GM23248 (cell line): ENCODE results near the gene GABBR2. TPM values are rescaled to one million over a fixed set of nuclear protein-coding genes. Genes with fewer than 3 reads are reported as not detected.

Source experiments
- DNase-seq: peaks from one replicate; pipeline ENCODE4 v3.0.0-alpha.2; 2015
- H2AFZ ChIP-seq: fragments of 200-600 bp; sonication (generic); 2 replicates; pipeline ENCODE4 v1.6.1; 2016; ENCODE audit warnings: antibody characterized with exemption
- H3F3A ChIP-seq: fragments of 200-600 bp; sonication (generic); 2 replicates; pipeline ENCODE4 v1.6.1; 2016; ENCODE audit warnings: mild to moderate bottlenecking, antibody characterized with exemption, mixed run types; ENCODE audit not compliant: insufficient read depth
- H3K27ac ChIP-seq: fragments of 200-600 bp; sonication (generic); 2 replicates; pipeline ENCODE4 v1.5.1; 2016; ENCODE audit warnings: mild to moderate bottlenecking
- H3K27me3 ChIP-seq: fragments of 200-600 bp; sonication (generic); replicated peaks from 2 replicates; pipeline ENCODE4 v1.6.1; 2016; ENCODE audit warnings: mild to moderate bottlenecking; ENCODE audit not compliant: insufficient read depth
- H3K36me3 ChIP-seq: fragments of 200-600 bp; sonication (generic); 2 replicates; pipeline ENCODE4 v1.6.1; 2016; ENCODE audit warnings: low read depth, mild to moderate bottlenecking
- H3K4me1 ChIP-seq: fragments of 200-600 bp; sonication (generic); 2 replicates; pipeline ENCODE4 v1.6.1; 2016; ENCODE audit warnings: mild to moderate bottlenecking; ENCODE audit not compliant: insufficient read depth
- H3K4me2 ChIP-seq: fragments of 200-600 bp; sonication (generic); one replicate; pipeline ENCODE4 v1.6.1; 2016; ENCODE audit warnings: mild to moderate bottlenecking; ENCODE audit not compliant: unreplicated experiment
- H3K4me3 ChIP-seq: fragments of 200-600 bp; sonication (generic); 2 replicates; pipeline ENCODE4 v1.5.1; 2016; ENCODE audit warnings: mild to moderate bottlenecking
- H3K79me2 ChIP-seq: fragments of 200-600 bp; sonication (generic); 2 replicates; pipeline ENCODE4 v1.6.1; 2016; ENCODE audit warnings: mild to moderate bottlenecking; ENCODE audit not compliant: insufficient read depth
- H3K9ac ChIP-seq: fragments of 200-600 bp; sonication (generic); 2 replicates; pipeline ENCODE4 v1.6.1; 2016; ENCODE audit warnings: mild to moderate bottlenecking
- H3K9me2 ChIP-seq: fragments of 200-600 bp; sonication (generic); 2 replicates; pipeline ENCODE4 v1.6.1; 2016; ENCODE audit warnings: mixed run types, mild to moderate bottlenecking, moderate library complexity; ENCODE audit not compliant: insufficient read depth
- H3K9me3 ChIP-seq: fragments of 200-600 bp; sonication (generic); one replicate; pipeline ENCODE4 v1.6.1; 2017; ENCODE audit warnings: low read depth
- H4K20me1 ChIP-seq: fragments of 200-600 bp; sonication (generic); 2 replicates; pipeline ENCODE4 v1.6.0; 2016; ENCODE audit not compliant: insufficient read depth
- EZH2 ChIP-seq: fragments of 200-600 bp; sonication (generic); IDR thresholded peaks from 2 replicates; pipeline ENCODE4 v1.6.1; 2018; ENCODE audit warnings: antibody characterized with exemption, mild to moderate bottlenecking; ENCODE audit not compliant: insufficient read depth, poor library complexity, severe bottlenecking
- EZH2phosphoT487 ChIP-seq: fragments of 200-600 bp; sonication (generic); IDR thresholded peaks from 2 replicates; pipeline ENCODE4 v1.6.1; 2018; ENCODE audit warnings: antibody characterized with exemption, moderate library complexity, mild to moderate bottlenecking, low read depth; ENCODE audit not compliant: insufficient read depth
- WGBS, 2 experiments: methylation state at CpG; one replicate each; pipeline ENCODE4 v1.1.6; 2015 to 2017; ENCODE audit warnings: low lambda C conversion rate in 2 of 2, low coverage in 1 of 2; ENCODE audit errors: missing lambda C conversion rate in 2 of 2; 5-methylcytosine and 5-hydroxymethylcytosine counted together
- in situ Hi-C: fragments of 300-500 bp; cut with MboI; formaldehyde crosslinking; loops from 2 replicates; pipeline ENCODE4 v1.15.0; 2020
- polyA plus RNA-seq: library from polyadenylated mRNA; unstranded; fragments of >200 nt; fragmentation: Nextera tagmentation; extraction: Ambion mirVana; gene quantifications from 2 replicates; pipeline ENCODE4 v1.2.1, GENCODE V29; 2016
- total RNA-seq: library from RNA; depleted of rRNA; stranded (reverse); fragments of >200 nt; shearing (Covaris generic); gene quantifications from 2 replicates; pipeline ENCODE4 v1.2.3, GENCODE V29; 2014

GABBR2 gene
- total and polyA plus RNA-seq, 2 experiments from 2014 or later = 7.5 to 13.4 TPM

- Histone ChIP-seq H3K79me2 (no peaks in the 10 kb centered on the region), H4K20me1 (no peaks in the 10 kb centered on the region), H3K4me3 (no peak overlapping the region), H3K4me2 (no peak overlapping the region), H3K36me3 (no peaks in the 10 kb centered on the region), H3K27me3 (no peaks in the 10 kb centered on the region), H3K27ac (no peak overlapping the region), H3K9me3 (no peaks in the 10 kb centered on the region), H3K4me1 (peaks cover 28% of the 10 kb centered on the region), H3K9ac (no peak overlapping the region), H2AFZ (no peak overlapping the region), H3F3A (peaks cover 12% of the 10 kb centered on the region), H3K9me2 (no peaks in the 10 kb centered on the region)
- no peak for TF ChIP-seq EZH2phosphoT487
- TF ChIP-seq EZH2 = no peak
- in situ Hi-C loops = no loop called here
- DNase-seq = peak; percentile 44
- 52 to 65% methylated on average over 2 of the region's 2 CpGs for WGBS, 2 experiments
These were observed 98.5 kb downstream of the GABBR2 start for GRCh38 chr9:98610211-98610610.

DNA sequence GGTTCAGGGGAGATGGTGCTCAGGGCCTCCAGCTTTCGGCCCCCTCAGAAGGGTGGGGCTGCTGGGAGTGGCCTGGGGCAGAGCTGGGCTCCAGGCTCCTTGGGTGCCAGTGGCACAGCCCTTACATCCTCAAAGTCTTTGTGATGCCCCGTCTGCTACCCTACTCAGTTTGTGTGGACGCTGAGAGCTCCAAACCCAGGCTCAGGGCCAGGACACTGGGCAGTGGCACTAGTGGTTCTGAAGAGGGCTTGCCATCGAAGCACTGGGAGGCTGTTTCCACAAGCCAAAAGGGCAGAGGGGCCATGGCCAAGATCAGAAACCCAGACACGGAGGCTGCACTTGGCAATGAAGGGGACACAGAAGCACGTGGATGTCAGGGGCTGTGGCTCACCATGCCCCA lies 99.1 kb downstream of the GABBR2 start:
- Histone ChIP-seq H3K79me2 (no peaks in the 10 kb centered on the region), H2AFZ (no peak overlapping the region), H3K27ac (no peak overlapping the region), H3K4me3 (no peak overlapping the region), H4K20me1 (no peaks in the 10 kb centered on the region), H3K9me2 (no peaks in the 10 kb centered on the region), H3K4me1 (peaks cover 24% of the 10 kb centered on the region), H3K27me3 (no peaks in the 10 kb centered on the region), H3K4me2 (no peak overlapping the region), H3K9me3 (no peaks in the 10 kb centered on the region), H3K9ac (no peak overlapping the region), H3F3A (peaks cover 12% of the 10 kb centered on the region), H3K36me3 (no peaks in the 10 kb centered on the region)
- no peak for DNase-seq
- in situ Hi-C loops = no loop called here
- WGBS, 2 experiments = 30 to 32% methylated on average over 6 of the region's 6 CpGs
- TF ChIP-seq EZH2phosphoT487 (no peak), EZH2 (no peak)

- no peaks in the 10 kb centered on the region for H3K36me3 ChIP-seq
- 31 to 37% methylated on average over 7 of the region's 7 CpGs for WGBS, 2 experiments
- in situ Hi-C loops = no loop called here
- no peaks in the 10 kb centered on the region for H3K27me3 ChIP-seq
- peak overlapping the region; percentile 51 for H3K9ac ChIP-seq
- peak overlapping the region; percentile 66 for H3K4me2 ChIP-seq
- peaks cover 41% of the 10 kb centered on the region for H3K4me1 ChIP-seq
- no peaks in the 10 kb centered on the region for H3K79me2 ChIP-seq
- DNase-seq = peak; percentile 89
- no peaks in the 10 kb centered on the region for H3K9me3 ChIP-seq
- H4K20me1 ChIP-seq = no peaks in the 10 kb centered on the region
- H3F3A ChIP-seq = peaks cover 21% of the 10 kb centered on the region
- peak overlapping the region; percentile 54; the same call in 1 of the 2 replicates for H2AFZ ChIP-seq
- H3K4me3 ChIP-seq = peak overlapping the region; percentile 11; the same call in 1 of the 2 replicates
- no peak for TF ChIP-seq EZH2
- no peak for TF ChIP-seq EZH2phosphoT487
- H3K27ac ChIP-seq = peak overlapping the region; percentile 83
- no peaks in the 10 kb centered on the region for H3K9me2 ChIP-seq
These were observed 100.9 kb downstream of the GABBR2 start for GRCh38 chr9:98607787-98608186.

- Histone ChIP-seq H3K9me3 (no peaks in the 10 kb centered on the region), H3K4me1 (peaks cover 45% of the 10 kb centered on the region), H3K27me3 (no peaks in the 10 kb centered on the region), H3K9ac (0 out of 2 replicates have a peak overlapping the region, but pooled peaks have one; percentile 1), H2AFZ (no peak overlapping the region), H3K9me2 (no peaks in the 10 kb centered on the region), H3K4me3 (no peak overlapping the region), H3K4me2 (peak overlapping the region; percentile 66), H4K20me1 (no peaks in the 10 kb centered on the region), H3K27ac (peak overlapping the region; percentile 83), H3K36me3 (no peaks in the 10 kb centered on the region), H3K79me2 (no peaks in the 10 kb centered on the region), H3F3A (peaks cover 21% of the 10 kb centered on the region)
- peak; percentile 46 for DNase-seq
- 72 to 75% methylated on average over 8 of the region's 8 CpGs for WGBS, 2 experiments
- no peak for TF ChIP-seq EZH2phosphoT487
- no peak for TF ChIP-seq EZH2
- in situ Hi-C loops = no loop called here
These were observed 101.6 kb downstream of the GABBR2 start for GRCh38 chr9:98607152-98607551.

- Histone ChIP-seq H2AFZ (no peak overlapping the region), H3K9me3 (no peaks in the 10 kb centered on the region), H3K27me3 (no peaks in the 10 kb centered on the region), H3K27ac (0 out of 2 replicates have a peak overlapping the region, but pooled peaks have one; percentile 83), H3K9me2 (no peaks in the 10 kb centered on the region), H3K4me1 (peaks cover 45% of the 10 kb centered on the region), H4K20me1 (no peaks in the 10 kb centered on the region), H3F3A (peaks cover 21% of the 10 kb centered on the region), H3K36me3 (no peaks in the 10 kb centered on the region), H3K79me2 (no peaks in the 10 kb centered on the region), H3K9ac (no peak overlapping the region), H3K4me2 (peak overlapping the region; percentile 66), H3K4me3 (no peak overlapping the region)
- 79 to 85% methylated on average over 11 to 12 of the region's 12 CpGs for WGBS, 2 experiments
- no peak for TF ChIP-seq EZH2
- no peak for DNase-seq
- in situ Hi-C loops = no loop called here
These were observed 102.0 kb downstream of the GABBR2 start for GRCh38 chr9:98606730-98607129.
